Left ventricle myocardium superior (tissue), 1 donor: ENCODE measurements around the gene TCAF1. TPM values are rescaled to one million over a fixed set of nuclear protein-coding genes. Genes with fewer than 3 reads are reported as not detected.
A peak's percentile ranks its signal among the peaks of the same experiment; 100 is the strongest.
"Not testable (repeated sequence)": the region's sequence is repeated elsewhere in the genome, so short reads cannot be mapped to it uniquely, and the experiment has no call there.

ENCODE experiments used
- ATAC-seq: fragments of 200-7000 bp; cut with Tn5 transposase; one replicate; pipeline ENCODE4 v1.9.1; 2020; ENCODE audit warnings: mild to moderate bottlenecking, moderate library complexity
- DNase-seq: peaks from one replicate; pipeline ENCODE4 v3.0.0-alpha.2; 2020
- intact Hi-C: fragments of 100-400 bp; cut with micrococcal nuclease; formaldehyde crosslinking; loops from one replicate; pipeline ENCODE4 v1.11.0; 2022
- total RNA-seq: library from RNA; stranded (reverse); fragmentation: NEBNext Ultra II Directional; extraction: Animal tissue kit (Norgen Biotek cat#: 25700); gene quantifications from one replicate; pipeline ENCODE4 v1.2.1, GENCODE V29; 2021
- donor health status: DM: no; HTN: yes; CAD: no; lungs with severe emphysema.

Gene TCAF1
- total RNA-seq, 1 donor from 2014 or later, result 35.9 TPM

GRCh38 chr7:143817873-143818272 lies 84.1 kb downstream of the TCAF1 start:
- DNase-seq, intact Hi-C loops: not testable (repeated sequence)
- peak; percentile 15 for ATAC-seq

GRCh38 chr7:143816471-143817133 lies 85.4 kb downstream of the TCAF1 start:
- intact Hi-C loops, ATAC-seq, DNase-seq: not testable (repeated sequence)

DNA sequence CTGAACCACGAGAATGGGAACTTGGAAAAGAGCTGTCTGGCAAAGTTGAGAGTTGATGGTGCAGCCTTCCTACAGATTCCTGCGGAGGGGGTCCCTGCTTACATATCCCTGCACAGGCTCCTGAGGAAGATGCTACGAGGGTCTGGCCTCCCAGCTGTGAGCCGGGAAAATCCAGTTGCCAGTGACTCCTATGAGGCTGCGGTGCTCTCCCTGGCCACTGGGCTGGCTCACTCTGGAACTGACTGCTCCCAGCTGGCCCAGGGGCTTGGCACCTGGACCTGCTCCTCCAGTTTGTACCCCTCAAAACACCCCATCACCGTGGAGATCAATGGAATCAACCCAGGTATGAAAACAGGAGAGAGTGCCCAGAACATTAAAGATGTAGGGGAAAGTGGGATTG lies 91.3 kb downstream of the TCAF1 start:
- ATAC-seq, intact Hi-C loops: not testable (repeated sequence)

GRCh38 chr7:143806664-143807071 lies 95.3 kb downstream of the TCAF1 start:
- intact Hi-C loops, DNase-seq: not testable (repeated sequence)
- peak; percentile 99 for ATAC-seq

More for the DNA sequence above, 91.3 kb downstream of the TCAF1 start:
- not testable (repeated sequence) for DNase-seq

Other genes with a start within 250 kb of the TCAF1 start
- gene CTAGE6, start 144.5 kb downstream of the TCAF1 start, total RNA-seq, result not detected
- gene OR2F2, start 33.1 kb upstream of the TCAF1 start, total RNA-seq, result not detected
- gene OR2F1, start 52.7 kb upstream of the TCAF1 start, total RNA-seq, result not detected
- not detected for gene OR6B1, start 98.1 kb upstream of the TCAF1 start, total RNA-seq
- gene OR2A5, start 146.8 kb upstream of the TCAF1 start, total RNA-seq, result not detected
- gene OR2A25, start 167.6 kb upstream of the TCAF1 start, total RNA-seq, result not detected
- not detected for gene OR2A12, start 184.1 kb upstream of the TCAF1 start, total RNA-seq
- not detected for gene OR2A2, start 207.4 kb upstream of the TCAF1 start, total RNA-seq
- not detected for gene OR2A14, start 221.0 kb upstream of the TCAF1 start, total RNA-seq